ENCODE results near the gene TRIM51. TPM values are rescaled to one million over a fixed set of nuclear protein-coding genes. Genes with fewer than 3 reads are reported as not detected.
"Not testable (repeated sequence)": the region's sequence is repeated elsewhere in the genome, so short reads cannot be mapped to it uniquely, and the experiment has no call there.

The TRIM51 gene
- polyA plus RNA-seq, 1 experiment, result not detected

- TF ChIP-seq, protein P1, sequence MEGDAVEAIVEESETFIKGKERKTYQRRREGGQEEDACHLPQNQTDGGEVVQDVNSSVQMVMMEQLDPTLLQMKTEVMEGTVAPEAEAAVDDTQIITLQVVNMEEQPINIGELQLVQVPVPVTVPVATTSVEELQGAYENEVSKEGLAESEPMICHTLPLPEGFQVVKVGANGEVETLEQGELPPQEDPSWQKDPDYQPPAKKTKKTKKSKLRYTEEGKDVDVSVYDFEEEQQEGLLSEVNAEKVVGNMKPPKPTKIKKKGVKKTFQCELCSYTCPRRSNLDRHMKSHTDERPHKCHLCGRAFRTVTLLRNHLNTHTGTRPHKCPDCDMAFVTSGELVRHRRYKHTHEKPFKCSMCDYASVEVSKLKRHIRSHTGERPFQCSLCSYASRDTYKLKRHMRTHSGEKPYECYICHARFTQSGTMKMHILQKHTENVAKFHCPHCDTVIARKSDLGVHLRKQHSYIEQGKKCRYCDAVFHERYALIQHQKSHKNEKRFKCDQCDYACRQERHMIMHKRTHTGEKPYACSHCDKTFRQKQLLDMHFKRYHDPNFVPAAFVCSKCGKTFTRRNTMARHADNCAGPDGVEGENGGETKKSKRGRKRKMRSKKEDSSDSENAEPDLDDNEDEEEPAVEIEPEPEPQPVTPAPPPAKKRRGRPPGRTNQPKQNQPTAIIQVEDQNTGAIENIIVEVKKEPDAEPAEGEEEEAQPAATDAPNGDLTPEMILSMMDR (IDR thresholded peaks at IDR 0.05; ENCODE audit: low read depth, low read length), result no peak
- H3K27me3 ChIP-seq (ENCODE audit: control insufficient read depth, insufficient read depth, low read length), result no peaks in the 10 kb centered on the region
- ChIA-PET CTCF (no interaction called here), POLR2A (no interaction called here)
- peaks cover 4% of the 10 kb centered on the region; the same call in 1 of the 2 replicates for H3K9me3 ChIP-seq (ENCODE audit: control insufficient read depth, insufficient read depth, low read length)
- no peak overlapping the region for H3K27ac ChIP-seq (ENCODE audit: low read depth, low read length)
- no peak for DNase-seq (ENCODE audit: low read depth, low spot score)
- no peak overlapping the region for H3K4me3 ChIP-seq (ENCODE audit: low read depth, low read length)
These were observed 28.4 kb upstream of the TRIM51 start for GRCh38 chr11:55854704-55855103.

- H3K4me3 ChIP-seq (ENCODE audit: low read depth, low read length); H3K27ac ChIP-seq (ENCODE audit: low read depth, low read length); POLR2A ChIA-PET; CTCF ChIA-PET; H3K27me3 ChIP-seq (ENCODE audit: control insufficient read depth, insufficient read depth, low read length); DNase-seq (ENCODE audit: low read depth, low spot score): not testable (repeated sequence)
- peaks cover 18% of the 10 kb centered on the region for H3K9me3 ChIP-seq (ENCODE audit: control insufficient read depth, insufficient read depth, low read length)
These were observed 15.7 kb upstream of the TRIM51 start for GRCh38 chr11:55867354-55867753.

GRCh38 chr11:55872731-55873130 is 10.4 kb upstream of the TRIM51 start:
- peaks cover 34% of the 10 kb centered on the region for H3K9me3 ChIP-seq (ENCODE audit: control insufficient read depth, insufficient read depth, low read length)
- H3K27ac ChIP-seq (ENCODE audit: low read depth, low read length); H3K27me3 ChIP-seq (ENCODE audit: control insufficient read depth, insufficient read depth, low read length); POLR2A ChIA-PET; H3K4me3 ChIP-seq (ENCODE audit: low read depth, low read length); DNase-seq (ENCODE audit: low read depth, low spot score): not testable (repeated sequence)
- CTCF ChIA-PET, result interaction anchor here (0.7 kb wide), 1 partner anchor 100 kb away, joined by 6 read pairs; no protein-coding TSS in a partner anchor

- POLR2A ChIA-PET; H3K4me3 ChIP-seq (ENCODE audit: low read depth, low read length); H3K27ac ChIP-seq (ENCODE audit: low read depth, low read length); DNase-seq (ENCODE audit: low read depth, low spot score); H3K27me3 ChIP-seq (ENCODE audit: control insufficient read depth, insufficient read depth, low read length): not testable (repeated sequence)
- CTCF ChIA-PET, result interaction anchor here (0.7 kb wide), 1 partner anchor 100 kb away, joined by 6 read pairs; no protein-coding TSS in a partner anchor
- peaks cover 34% of the 10 kb centered on the region for H3K9me3 ChIP-seq (ENCODE audit: control insufficient read depth, insufficient read depth, low read length)
These were observed 10.0 kb upstream of the TRIM51 start for GRCh38 chr11:55873146-55873545.

- CTCF ChIA-PET; POLR2A ChIA-PET; H3K9me3 ChIP-seq (ENCODE audit: control insufficient read depth, insufficient read depth, low read length): not testable (repeated sequence)
These were observed 1.9 kb downstream of the TRIM51 start for GRCh38 chr11:55884995-55885394.

DNA sequence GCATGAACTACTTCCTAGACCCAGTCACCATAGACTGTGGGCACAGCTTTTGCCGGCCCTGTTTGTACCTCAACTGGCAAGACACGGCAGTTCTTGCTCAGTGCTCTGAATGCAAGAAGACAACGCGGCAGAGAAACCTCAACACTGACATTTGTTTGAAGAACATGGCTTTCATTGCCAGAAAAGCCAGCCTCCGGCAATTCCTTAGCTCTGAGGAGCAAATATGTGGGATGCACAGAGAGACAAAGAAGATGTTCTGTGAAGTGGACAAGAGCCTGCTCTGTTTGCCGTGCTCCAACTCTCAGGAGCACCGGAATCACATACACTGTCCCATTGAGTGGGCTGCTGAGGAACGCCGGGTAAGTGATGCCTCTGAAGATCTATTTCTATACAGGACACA is 2.4 kb downstream of the TRIM51 start:
- POLR2A ChIA-PET, result not testable (repeated sequence)

More at GRCh38 chr11:55884995-55885394, 1.9 kb downstream of the TRIM51 start:
- not testable (repeated sequence) for DNase-seq (ENCODE audit: low read depth, low spot score); H3K27me3 ChIP-seq (ENCODE audit: control insufficient read depth, insufficient read depth, low read length); H3K27ac ChIP-seq (ENCODE audit: low read depth, low read length); H3K4me3 ChIP-seq (ENCODE audit: low read depth, low read length)

DNA sequence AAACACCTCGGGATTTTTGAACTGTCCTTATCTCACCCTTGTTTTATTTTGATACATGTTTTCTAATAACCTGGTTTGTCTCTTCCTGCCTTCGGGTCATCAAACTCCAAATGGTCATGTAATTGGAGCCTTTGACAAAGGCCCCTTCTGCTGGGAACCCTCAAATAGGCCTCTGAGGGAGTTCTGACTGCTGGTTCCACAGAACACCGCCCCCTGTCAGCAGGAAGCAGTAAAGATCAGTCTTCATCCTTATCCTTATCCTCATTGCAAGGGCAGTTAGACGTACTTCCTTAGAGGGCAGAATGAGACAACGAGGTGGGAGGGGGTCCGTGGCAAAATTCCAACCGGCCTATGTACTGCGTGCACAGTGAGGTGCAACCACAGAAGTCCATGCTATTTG is 12.1 kb downstream of the TRIM51 start:
- Histone ChIP-seq H3K27me3 (ENCODE audit: control insufficient read depth, insufficient read depth, low read length) (no peaks in the 10 kb centered on the region), H3K9me3 (ENCODE audit: control insufficient read depth, insufficient read depth, low read length) (peaks cover 11% of the 10 kb centered on the region), H3K27ac (ENCODE audit: low read depth, low read length) (no peak overlapping the region), H3K4me3 (ENCODE audit: low read depth, low read length) (no peak overlapping the region)
- CTCF ChIA-PET, result no interaction called here
- POLR2A ChIA-PET, result no interaction called here
- TF ChIP-seq, protein P1 (IDR thresholded peaks at IDR 0.05; ENCODE audit: low read depth, low read length), result no peak
- no peak for DNase-seq (ENCODE audit: low read depth, low spot score)

More for the DNA sequence above, 2.4 kb downstream of the TRIM51 start:
- H3K27ac ChIP-seq (ENCODE audit: low read depth, low read length); H3K9me3 ChIP-seq (ENCODE audit: control insufficient read depth, insufficient read depth, low read length); DNase-seq (ENCODE audit: low read depth, low spot score); CTCF ChIA-PET; H3K27me3 ChIP-seq (ENCODE audit: control insufficient read depth, insufficient read depth, low read length); H3K4me3 ChIP-seq (ENCODE audit: low read depth, low read length): not testable (repeated sequence)

- peaks cover 8% of the 10 kb centered on the region for H3K9me3 ChIP-seq (ENCODE audit: control insufficient read depth, insufficient read depth, low read length)
- H3K27ac ChIP-seq (ENCODE audit: low read depth, low read length), result no peak overlapping the region
- no peak for DNase-seq (ENCODE audit: low read depth, low spot score)
- TF ChIP-seq, protein P1 (IDR thresholded peaks at IDR 0.05; ENCODE audit: low read depth, low read length), result no peak
- ChIA-PET CTCF (no interaction called here), POLR2A (no interaction called here)
- no peaks in the 10 kb centered on the region for H3K27me3 ChIP-seq (ENCODE audit: control insufficient read depth, insufficient read depth, low read length)
- no peak overlapping the region for H3K4me3 ChIP-seq (ENCODE audit: low read depth, low read length)
These were observed 19.2 kb downstream of the TRIM51 start for GRCh38 chr11:55902308-55902707.
